Measurements from ENCODE around the gene SLC5A10.

Gene SLC5A10

DNA sequence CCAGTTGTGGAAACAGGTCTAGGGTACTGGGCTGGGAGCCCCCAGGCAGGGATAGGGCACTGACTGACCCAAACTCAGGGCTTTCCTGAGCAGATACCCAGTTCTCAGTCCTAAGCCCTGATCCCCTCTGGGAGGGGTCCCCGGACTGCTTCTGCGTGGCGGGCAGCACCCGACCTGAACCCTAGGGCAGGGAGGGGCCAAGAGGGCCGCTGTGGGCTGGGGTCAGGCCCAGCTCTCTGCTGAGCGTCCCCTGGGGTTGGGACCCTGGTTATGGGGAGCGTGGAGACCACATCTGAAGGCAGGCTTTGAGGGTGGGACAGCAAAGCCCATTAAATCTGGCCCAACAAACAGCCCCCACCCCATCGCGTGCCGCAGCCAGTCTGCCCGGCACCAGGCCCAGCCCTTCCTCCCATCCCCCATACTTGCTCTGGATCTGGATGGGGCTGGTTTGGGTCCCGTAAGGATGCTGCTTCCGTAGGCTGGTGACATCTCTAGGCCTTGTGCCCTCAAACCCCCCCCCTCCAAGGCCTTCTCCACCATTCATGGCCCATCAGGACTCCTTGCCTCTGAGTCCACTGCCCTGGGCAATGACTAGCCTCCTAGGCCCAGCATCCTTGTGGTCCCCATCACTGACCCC is 53.3 kb downstream of the SLC5A10 start:
- no peak overlapping the region for H3K27ac ChIP-seq
- TF ChIP-seq ZFX (IDR thresholded peaks at IDR 0.05; ENCODE audit: borderline replicate concordance): no peak
- TF ChIP-seq, protein P1, sequence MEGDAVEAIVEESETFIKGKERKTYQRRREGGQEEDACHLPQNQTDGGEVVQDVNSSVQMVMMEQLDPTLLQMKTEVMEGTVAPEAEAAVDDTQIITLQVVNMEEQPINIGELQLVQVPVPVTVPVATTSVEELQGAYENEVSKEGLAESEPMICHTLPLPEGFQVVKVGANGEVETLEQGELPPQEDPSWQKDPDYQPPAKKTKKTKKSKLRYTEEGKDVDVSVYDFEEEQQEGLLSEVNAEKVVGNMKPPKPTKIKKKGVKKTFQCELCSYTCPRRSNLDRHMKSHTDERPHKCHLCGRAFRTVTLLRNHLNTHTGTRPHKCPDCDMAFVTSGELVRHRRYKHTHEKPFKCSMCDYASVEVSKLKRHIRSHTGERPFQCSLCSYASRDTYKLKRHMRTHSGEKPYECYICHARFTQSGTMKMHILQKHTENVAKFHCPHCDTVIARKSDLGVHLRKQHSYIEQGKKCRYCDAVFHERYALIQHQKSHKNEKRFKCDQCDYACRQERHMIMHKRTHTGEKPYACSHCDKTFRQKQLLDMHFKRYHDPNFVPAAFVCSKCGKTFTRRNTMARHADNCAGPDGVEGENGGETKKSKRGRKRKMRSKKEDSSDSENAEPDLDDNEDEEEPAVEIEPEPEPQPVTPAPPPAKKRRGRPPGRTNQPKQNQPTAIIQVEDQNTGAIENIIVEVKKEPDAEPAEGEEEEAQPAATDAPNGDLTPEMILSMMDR (IDR thresholded peaks at IDR 0.05): no peak

DNA sequence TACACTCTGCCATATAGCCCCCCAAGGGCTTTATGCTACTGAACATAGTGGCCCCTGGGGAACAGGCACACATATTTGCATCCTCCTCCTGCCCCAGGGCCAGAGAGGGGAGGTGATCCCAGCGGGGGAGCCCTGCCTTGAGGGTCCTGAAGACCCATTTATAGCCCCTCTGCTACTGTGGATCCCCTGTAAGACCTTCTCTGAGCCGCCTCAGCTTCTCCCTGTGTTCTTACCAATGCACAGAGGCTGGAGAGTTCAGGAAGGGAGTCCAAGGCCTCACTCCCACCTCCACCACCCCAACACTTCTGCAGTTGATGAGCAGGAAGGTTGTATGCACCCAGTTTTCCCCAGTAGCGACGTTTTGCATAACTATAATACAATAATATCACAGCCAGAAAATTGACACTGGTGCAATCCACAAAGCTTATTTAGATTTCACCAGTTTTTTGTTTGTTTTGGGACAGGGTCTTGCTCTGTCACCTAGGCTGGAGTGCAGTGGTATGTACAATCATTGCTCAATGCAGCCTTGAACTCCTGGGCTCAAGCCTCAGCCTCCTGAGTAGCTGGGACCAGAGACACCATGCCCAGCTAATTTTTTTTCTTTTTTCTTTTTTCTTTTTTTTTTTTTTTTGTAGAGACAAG is 53.9 kb downstream of the SLC5A10 start:
- no peak overlapping the region for H3K27ac ChIP-seq
- no peak for TF ChIP-seq ZFX (IDR thresholded peaks at IDR 0.05; ENCODE audit: borderline replicate concordance)
- TF ChIP-seq, protein P1 (IDR thresholded peaks at IDR 0.05): no peak

DNA sequence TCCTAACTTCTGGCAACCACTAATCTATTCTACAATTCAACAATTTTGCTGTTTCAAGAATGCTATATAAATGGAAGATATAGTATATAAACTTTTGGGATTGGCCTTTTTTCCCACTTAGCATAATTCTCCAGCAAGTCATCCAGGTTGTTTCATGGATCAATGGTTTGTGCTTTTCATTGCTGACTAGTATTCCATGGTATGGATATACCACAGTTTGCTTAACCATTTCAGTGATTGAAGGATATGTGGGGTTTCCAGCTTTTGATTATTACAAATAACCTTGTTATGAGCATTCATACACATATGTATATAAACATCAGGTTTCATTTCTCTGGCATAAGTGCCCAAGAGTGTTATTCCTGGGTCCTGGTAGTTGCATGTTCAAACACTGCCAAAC is 54.7 kb downstream of the SLC5A10 start:
- TF ChIP-seq ZFX (IDR thresholded peaks at IDR 0.05; ENCODE audit: borderline replicate concordance): no peak
- TF ChIP-seq, protein P1 (IDR thresholded peaks at IDR 0.05): no peak
- H3K27ac ChIP-seq: no peak overlapping the region

DNA sequence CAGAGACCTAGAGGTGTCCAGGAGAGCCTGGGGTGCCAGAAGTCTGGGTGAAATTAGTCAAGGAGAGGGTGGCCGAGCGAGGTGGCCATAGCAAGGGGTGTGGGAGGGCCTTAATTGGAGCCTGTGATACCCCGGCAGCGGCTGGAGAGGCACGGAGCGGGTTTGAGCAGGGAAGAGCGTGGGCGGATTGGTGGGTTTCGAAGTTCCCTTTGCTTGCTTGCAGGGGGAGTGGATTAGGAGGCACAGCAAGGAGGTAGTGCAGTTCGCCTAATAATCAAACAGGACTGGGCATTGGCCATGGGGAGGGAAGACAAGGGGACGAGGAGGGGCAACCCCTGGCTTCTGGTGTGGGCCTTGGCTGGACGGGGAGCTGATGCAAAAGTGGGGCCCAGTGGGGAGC is 58.0 kb downstream of the SLC5A10 start:
- no peak for TF ChIP-seq ZFX (IDR thresholded peaks at IDR 0.05; ENCODE audit: borderline replicate concordance)
- TF ChIP-seq, protein P1 (IDR thresholded peaks at IDR 0.05): no peak
- H3K27ac ChIP-seq: no peak overlapping the region

DNA sequence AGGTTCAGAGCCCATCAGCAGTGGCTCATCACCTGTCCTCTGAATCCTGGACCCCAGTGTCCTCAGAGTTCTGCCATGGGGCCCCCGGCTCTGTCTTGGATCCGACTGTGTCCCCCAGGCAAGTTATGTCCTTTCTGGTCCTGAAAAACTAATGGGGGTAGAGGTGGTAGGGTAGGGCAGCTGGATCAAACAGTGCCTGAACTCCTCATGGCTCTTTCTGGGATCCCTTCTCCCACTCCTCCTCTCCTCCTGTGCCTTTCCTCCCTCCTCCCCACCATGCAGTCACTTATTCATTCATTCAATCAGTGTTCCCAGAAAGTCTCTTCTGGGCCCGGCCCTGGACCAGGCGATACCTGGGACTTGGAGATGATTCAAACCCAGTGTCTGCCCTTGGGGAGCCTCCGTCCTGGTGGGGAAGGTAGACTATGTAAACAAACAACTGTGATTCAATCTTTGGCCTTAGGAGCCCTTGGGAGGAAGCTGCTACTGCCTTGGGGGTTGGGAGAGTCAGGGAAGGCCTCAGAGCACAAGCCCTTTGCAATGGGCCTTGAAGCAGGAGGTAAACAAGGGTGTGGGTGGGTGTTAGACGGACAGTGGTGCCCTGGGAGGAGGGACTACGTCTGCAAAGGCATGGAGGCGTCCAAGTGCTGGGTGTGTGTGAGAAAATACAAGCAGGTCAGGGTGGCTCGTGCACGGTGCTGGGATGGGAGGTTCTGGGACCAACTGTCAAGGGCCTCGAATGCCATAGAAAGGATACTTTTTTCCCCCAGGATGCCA is 59.0 kb downstream of the SLC5A10 start:
- TF ChIP-seq ZFX (IDR thresholded peaks at IDR 0.05; ENCODE audit: borderline replicate concordance): no peak
- TF ChIP-seq, protein P1 (IDR thresholded peaks at IDR 0.05): no peak
- no peak overlapping the region for H3K27ac ChIP-seq

DNA sequence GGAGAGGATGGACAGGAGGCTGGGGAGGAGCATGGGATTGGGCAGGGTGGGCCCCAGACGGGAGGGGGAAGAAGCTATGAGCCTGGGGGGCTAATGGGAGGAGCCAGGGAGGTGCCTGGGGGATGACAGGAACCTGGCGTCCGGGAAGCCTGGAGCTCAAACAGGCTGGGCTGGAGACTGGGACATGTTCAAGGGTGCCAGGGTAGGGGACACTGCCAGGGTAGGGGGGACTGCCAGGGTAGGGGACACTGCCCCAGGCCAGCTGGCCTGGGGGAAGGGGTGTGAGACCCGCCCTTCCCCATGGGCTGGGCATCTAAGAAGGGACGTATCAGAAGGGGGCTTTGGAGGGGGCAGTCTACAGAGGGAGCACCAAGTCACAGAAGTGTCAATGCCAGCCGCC is 59.6 kb downstream of the SLC5A10 start:
- TF ChIP-seq, protein P1 (IDR thresholded peaks at IDR 0.05): no peak
- TF ChIP-seq ZFX (IDR thresholded peaks at IDR 0.05; ENCODE audit: borderline replicate concordance): no peak

More for the DNA sequence above, 59.6 kb downstream of the SLC5A10 start:
- H3K27ac ChIP-seq: no peak overlapping the region
